ENCODE data around the gene LYPLA2. TPM values are rescaled to one million over a fixed set of nuclear protein-coding genes. Genes with fewer than 3 reads are reported as not detected.

The LYPLA2 gene
- 78.0 TPM for total RNA-seq (2021; ENCODE audit: unreplicated experiment)
- 64.3 and 66.1 TPM in 2 replicates for polyA plus RNA-seq (2012)
- percentile 71 among the genes with signal in this experiment for Bru-seq, nascent RNA
- BruChase-seq, experiment 1, labeled RNA remaining after a 6-hour chase = percentile 96 among the genes with signal in this experiment
- percentile 94 among the genes with signal in this experiment for BruChase-seq, experiment 2, labeled RNA remaining after a 2-hour chase
- long read RNA-seq, transcript LYPLA2-205 (10 exons, 1,810 nt) = major isoform, 105 of 164 reads
- long read RNA-seq, partial matches to known transcripts = 26 of 164 reads
- long read RNA-seq, other reads (novel, unspliced or antisense) = 30 of 164 reads

GRCh38 chr1:23790696-23791515 lies at the start of gene LYPLA2:
Gene LYPLA2, plus strand, starts transcription at chr1:23791145. Its CDS starts 1,538 bp downstream, at chr1:23792683.
- DNase-seq (ENCODE audit: low read depth, low spot score) = peak; percentile 75

GRCh38 chr1:23741609-23742008 lies 49.3 kb upstream of the LYPLA2 start:
- CTCF ChIA-PET = no interaction called here
- intact Hi-C loops (cut with micrococcal nuclease) = no loop called here
- POLR2A ChIA-PET = no interaction called here

More at GRCh38 chr1:23790696-23791515, at the start of gene LYPLA2:
- peak; percentile 77 for ATAC-seq
- Histone ChIP-seq H3K4me2 (ENCODE audit: low read length) (peak within 1 kb of the TSS; percentile 78), H3K79me2 (ENCODE audit: insufficient read depth, low read length) (peaks cover 41% of the 10 kb centered on the region), H3K9me2 (ENCODE audit: insufficient read depth) (no peaks in the 10 kb centered on the region), H3K4me3 (replicated peaks in 1 of 2; ENCODE audit: low read depth in 1 of 2, low read length in 2 of 2) (peak within 1 kb of the TSS; percentile 89 to 95), H4K20me1 (ENCODE audit: insufficient read depth) (no peaks in the 10 kb centered on the region), H3K27ac (ENCODE audit: low read depth, low read length) (peak within 1 kb of the TSS; percentile 79), H3K27me3 (ENCODE audit: insufficient read depth, low read length) (no peaks in the 10 kb centered on the region), H3K9ac (ENCODE audit: low read length) (peak within 1 kb of the TSS; percentile 85), H2AFZ (ENCODE audit: low read depth, low read length, poor library complexity, severe bottlenecking) (no peak within 1 kb of the TSS), H3K4me1 (ENCODE audit: control insufficient read depth in 1 of 2, insufficient read depth in 2 of 2, low read length in 2 of 2) (peaks cover 31 to 49% of the 10 kb centered on the region in 2 experiments), H3K9me3 (ENCODE audit: control insufficient read depth in 1 of 2, insufficient read depth in 1 of 2, low read depth in 1 of 2, low read length in 2 of 2) (no peaks in the 10 kb centered on the region), H3K36me3 (ENCODE audit: control insufficient read depth in 1 of 2, insufficient read depth in 2 of 2, low read length in 2 of 2) (peaks cover 16 to 32% of the 10 kb centered on the region in 2 experiments; a peak in 3 of 4 replicates)
- TF ChIP-seq ELF1 (IDR thresholded peaks at IDR 0.05; ENCODE audit: borderline replicate concordance, low read depth) (no peak), TCF7L2 (IDR thresholded peaks at IDR 0.05; ENCODE audit: borderline replicate concordance, extremely low read depth, insufficient read depth, insufficient read length) (peak; percentile 29), CEBPB (IDR thresholded peaks at IDR 0.05; ENCODE audit: low read depth) (no peak), POLR2AphosphoS5 (IDR thresholded peaks at IDR 0.05; ENCODE audit: low read depth, low read length) (peak; percentile 85), YY1 (IDR thresholded peaks at IDR 0.05; ENCODE audit: extremely low read depth, insufficient replicate concordance, low read depth, low read length) (peak; percentile 98)
- intact Hi-C loops (cut with micrococcal nuclease) = no loop called here
- RAD21 ChIA-PET (ENCODE audit: low non-redundant PET in 1 of 2, low total read pairs in 2 of 2, uncharacterized antibody in 2 of 2, unreplicated experiment in 2 of 2) = no interaction called here
- CTCF ChIA-PET = interaction anchor here (0.6 to 4.1 kb wide), 6 partner anchors 11 to 226 kb away, joined by 3 to 15 read pairs (median 4); partner anchors contain the start of gene PITHD1
- POLR2A ChIA-PET = interaction anchor here (1.1 to 3.8 kb wide), 5 partner anchors 9 to 262 kb away, joined by 3 to 30 read pairs (median 4); partner anchors contain the start of genes GALE and PITHD1
- no TSS peak for BruUV-seq (replicated peaks)

More at GRCh38 chr1:23741609-23742008, 49.3 kb upstream of the LYPLA2 start:
- RAD21 ChIA-PET (ENCODE audit: low non-redundant PET in 1 of 2, low total read pairs in 2 of 2, uncharacterized antibody in 2 of 2, unreplicated experiment in 2 of 2) = no interaction called here
- Histone ChIP-seq H2AFZ (ENCODE audit: low read depth, low read length, poor library complexity, severe bottlenecking) (no peak overlapping the region), H3K27ac (ENCODE audit: low read depth, low read length) (no peak overlapping the region), H3K9ac (ENCODE audit: low read length) (no peak overlapping the region), H4K20me1 (ENCODE audit: insufficient read depth) (peaks cover 9% of the 10 kb centered on the region; the same call in 1 of the 2 replicates), H3K4me2 (ENCODE audit: low read length) (no peak overlapping the region), H3K9me2 (ENCODE audit: insufficient read depth) (no peaks in the 10 kb centered on the region), H3K27me3 (ENCODE audit: insufficient read depth, low read length) (no peaks in the 10 kb centered on the region), H3K4me1 (ENCODE audit: control insufficient read depth in 1 of 2, insufficient read depth in 2 of 2, low read length in 2 of 2) (peaks cover 8 to 26% of the 10 kb centered on the region in 2 experiments; a peak in 3 of 4 replicates), H3K4me3 (replicated peaks in 1 of 2; ENCODE audit: low read depth in 1 of 2, low read length in 2 of 2) (no peak overlapping the region), H3K9me3 (ENCODE audit: control insufficient read depth in 1 of 2, insufficient read depth in 1 of 2, low read depth in 1 of 2, low read length in 2 of 2) (no peaks in the 10 kb centered on the region), H3K36me3 (ENCODE audit: control insufficient read depth in 1 of 2, insufficient read depth in 2 of 2, low read length in 2 of 2) (no peaks in the 10 kb centered on the region), H3K79me2 (ENCODE audit: insufficient read depth, low read length) (peaks cover 33% of the 10 kb centered on the region)
- BruUV-seq (replicated peaks) = no TSS peak
- TF ChIP-seq YY1 (IDR thresholded peaks at IDR 0.05; ENCODE audit: extremely low read depth, insufficient replicate concordance, low read depth, low read length) = no peak
- DNase-seq (ENCODE audit: low read depth, low spot score) (no peak), ATAC-seq (no peak)
